ENCODE results near the gene PTPRM.

PTPRM gene

GRCh38 chr18:7760967-7761948 is 194.1 kb downstream of the PTPRM start:
- no peak for DNase-seq

DNA sequence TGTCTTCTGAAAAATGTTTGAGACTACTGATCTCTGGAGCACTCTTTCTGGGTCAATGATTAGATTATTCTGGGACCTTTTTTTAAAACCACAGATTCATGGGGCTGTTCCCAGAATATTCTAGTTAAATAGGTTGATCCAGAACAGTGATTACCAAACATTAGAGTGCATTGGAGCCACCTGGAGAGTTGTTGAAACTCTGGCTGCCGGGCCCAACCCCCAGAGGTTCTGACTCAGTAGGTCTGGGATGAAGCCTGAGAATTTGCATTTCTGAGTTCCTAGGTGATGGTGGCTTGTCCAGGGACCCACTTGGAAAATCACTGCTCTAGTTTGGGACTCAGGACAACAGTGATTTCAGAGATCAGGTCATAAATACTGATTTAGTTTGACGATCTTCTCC is 197.3 kb downstream of the PTPRM start:
- DNase-seq, result no peak

- DNase-seq, result no peak
These were observed 199.2 kb downstream of the PTPRM start for GRCh38 chr18:7766346-7766745.

DNA sequence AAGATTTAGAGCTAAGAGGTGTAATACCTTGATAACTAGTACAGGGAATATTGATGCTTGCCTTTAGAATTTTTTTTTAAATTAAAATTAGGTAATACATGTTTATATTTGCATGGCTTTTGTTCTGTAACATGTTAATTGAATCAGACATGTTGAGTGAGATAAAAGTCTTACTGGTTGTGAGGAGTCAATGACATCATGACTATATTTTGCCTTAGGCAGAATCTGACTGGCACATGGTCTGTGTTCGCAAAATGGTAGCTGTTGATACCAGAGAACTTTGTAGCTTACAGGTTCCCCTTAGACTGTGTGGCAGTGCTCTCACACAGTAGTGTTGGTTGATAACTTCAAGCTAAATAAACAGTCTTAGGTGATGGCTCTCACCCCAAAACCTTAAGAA is 199.7 kb downstream of the PTPRM start:
- DNase-seq, result no peak

DNA sequence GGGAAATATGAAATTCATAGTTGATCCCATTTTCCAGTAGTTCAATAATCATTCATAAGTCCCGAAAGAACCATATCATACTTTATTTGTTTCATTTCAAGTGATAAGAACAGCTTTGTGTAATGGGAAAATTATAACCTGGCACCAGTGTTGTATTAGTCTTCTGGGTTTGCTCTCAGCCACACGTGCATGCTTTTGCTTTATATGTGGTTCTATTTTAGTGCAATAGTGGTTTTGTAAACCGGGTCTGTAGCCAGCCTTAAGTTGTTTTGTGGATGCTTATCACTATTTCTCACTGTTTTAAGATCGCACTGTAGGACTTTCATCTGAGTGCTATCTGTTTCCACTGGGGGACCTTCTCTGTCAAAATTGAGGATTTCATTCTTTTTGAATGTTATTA is 203.8 kb downstream of the PTPRM start:
- DNase-seq, result no peak

DNA sequence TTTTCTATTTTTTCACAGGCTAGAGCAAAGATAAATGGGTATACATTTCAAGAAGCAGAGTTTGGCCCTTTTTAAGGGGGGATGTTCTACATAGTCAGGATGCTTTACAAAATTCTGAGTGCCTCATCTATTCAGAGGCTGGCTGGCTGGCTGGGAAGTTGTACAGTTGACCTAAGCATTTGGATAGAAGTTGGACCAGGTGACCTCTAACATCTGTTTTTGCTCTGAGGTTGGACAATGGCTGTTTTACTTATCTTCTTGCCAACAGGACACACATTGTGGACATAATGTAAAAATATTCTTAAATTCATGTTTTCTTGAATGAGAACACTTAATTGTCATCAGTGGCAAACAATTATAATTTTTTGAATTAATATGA is 205.4 kb downstream of the PTPRM start:
- no peak for DNase-seq

DNA sequence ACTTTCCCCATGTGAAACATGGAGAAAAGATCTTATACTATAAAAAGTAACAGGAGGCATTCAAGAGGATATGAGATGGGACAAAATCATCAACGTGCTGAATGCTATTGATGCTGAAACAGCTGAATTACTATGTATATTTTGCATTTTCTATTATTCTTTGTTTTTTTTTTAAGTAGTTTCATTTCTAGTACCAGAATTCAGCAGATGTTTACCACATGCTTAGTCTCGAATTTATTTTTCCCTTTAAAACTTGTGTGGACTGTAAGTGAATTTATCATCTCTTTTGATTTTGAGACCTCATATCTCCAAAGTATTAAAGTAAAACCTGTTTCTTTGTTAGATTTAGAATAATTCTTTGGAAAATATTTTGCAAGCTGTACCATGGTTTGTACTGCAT is 205.8 kb downstream of the PTPRM start:
- DNase-seq, result no peak

DNA sequence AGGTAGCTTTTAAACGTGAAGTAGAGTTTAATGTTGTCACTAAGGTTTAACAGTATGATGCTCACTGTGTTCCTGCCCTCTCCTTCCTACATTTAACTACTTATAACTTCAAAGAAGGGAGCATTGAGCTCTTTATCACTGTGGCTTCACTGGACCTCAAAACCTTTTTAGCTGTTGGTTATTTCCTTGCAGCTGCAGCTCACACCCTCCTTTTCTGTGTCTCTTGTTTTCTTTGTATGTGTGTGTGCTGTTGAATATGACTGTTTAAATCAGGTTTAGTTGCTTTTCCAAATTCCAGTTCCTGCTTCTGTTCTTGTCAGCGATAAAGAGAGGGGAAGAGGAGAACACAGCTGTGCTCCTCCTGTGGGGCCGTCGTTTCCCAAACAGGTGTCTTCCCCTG is 208.0 kb downstream of the PTPRM start:
- no peak for DNase-seq

GRCh38 chr18:7775843-7776242 is 208.7 kb downstream of the PTPRM start:
- no peak for DNase-seq

DNA sequence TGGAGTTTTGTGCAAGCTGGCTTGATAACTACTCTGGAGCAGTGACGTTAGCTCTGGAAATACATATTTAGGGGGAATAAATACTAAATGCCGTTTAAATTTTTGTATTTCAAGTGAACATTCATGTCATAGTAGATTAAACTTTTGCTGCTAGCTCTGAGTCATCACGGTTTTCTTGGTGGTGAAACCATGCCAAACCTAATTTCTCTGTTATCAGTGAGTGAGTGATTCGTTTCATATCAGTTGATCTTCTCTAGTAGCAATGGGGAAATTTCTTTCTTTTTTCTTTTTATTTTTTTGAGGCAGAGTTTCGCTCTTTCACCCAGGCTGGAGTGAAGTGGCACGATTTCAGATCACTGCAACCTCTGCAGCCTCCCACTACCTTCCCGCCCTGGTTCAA is 211.1 kb downstream of the PTPRM start:
- no peak for DNase-seq

DNA sequence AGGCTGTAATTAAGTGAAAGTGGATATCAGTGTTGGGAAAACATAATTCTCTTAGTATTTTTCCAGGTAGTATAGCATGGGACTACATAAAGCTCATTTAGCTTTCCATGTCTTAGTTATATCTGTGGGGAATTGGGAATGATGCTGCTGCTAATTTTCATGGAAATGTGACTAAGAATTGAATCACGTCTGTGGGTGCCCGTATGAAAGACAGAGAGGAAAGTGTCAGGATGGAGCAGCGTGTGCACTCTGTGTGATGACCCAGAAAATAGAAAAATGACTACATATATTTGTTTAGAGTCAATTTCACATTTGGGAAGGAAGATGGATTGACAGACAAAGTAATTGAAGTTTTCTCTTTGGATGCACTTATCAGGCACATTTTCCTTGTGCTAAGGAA is 212.1 kb downstream of the PTPRM start:
- no peak for DNase-seq

- DNase-seq, result no peak
These were observed 217.1 kb downstream of the PTPRM start for GRCh38 chr18:7784171-7784570.

DNA sequence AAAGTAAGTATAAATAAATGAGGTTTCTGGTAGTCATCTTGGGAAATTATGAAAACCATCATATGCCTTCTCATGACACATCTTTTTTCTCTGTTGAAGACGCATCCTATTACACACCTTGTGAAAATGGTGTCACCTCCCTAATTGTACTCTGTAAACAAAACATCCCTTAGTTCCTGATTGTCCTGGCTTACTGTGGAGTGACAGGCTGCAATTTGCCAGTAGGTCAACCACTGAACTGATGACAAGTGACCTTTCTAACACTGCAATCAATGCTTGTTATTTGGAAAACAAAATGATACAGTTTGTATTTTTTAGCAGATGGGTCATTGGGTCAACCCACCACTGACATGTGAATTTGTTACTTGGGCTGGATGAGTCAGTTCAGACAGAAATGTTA is 219.5 kb downstream of the PTPRM start:
- no peak for DNase-seq

GRCh38 chr18:7787339-7787738 is 220.2 kb downstream of the PTPRM start:
- no peak for DNase-seq

- DNase-seq, result no peak
These were observed 222.9 kb downstream of the PTPRM start for GRCh38 chr18:7789856-7790552.

- no peak for DNase-seq
These were observed 226.0 kb downstream of the PTPRM start for GRCh38 chr18:7793100-7793499.

DNA sequence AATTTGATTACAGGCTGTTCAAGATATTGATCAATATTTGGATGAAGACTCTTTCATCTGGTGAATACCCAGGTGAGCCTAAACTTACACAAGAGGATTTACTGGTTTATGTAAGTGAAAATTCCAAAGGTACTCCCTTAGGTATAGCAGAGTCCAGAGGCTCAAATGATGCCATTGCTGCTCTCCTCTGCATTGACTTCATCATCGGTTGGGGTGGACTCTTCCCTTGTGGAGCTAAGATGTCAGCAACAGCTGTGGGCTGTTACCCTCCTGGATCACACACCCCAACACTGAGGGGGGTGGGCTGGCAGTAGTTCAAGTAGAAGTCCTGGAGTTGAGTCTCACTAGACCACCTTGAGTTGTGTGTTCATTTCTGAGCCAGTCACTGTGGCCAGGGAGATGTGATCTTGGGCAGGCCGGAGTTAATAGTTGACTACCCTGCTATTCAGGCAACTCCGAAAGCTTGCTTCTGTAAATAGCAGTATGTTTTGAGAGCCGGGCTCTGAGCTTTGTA is 236.9 kb downstream of the PTPRM start:
- DNase-seq, result no peak

- DNase-seq, result no peak
These were observed 238.0 kb downstream of the PTPRM start for GRCh38 chr18:7805096-7805495.

DNA sequence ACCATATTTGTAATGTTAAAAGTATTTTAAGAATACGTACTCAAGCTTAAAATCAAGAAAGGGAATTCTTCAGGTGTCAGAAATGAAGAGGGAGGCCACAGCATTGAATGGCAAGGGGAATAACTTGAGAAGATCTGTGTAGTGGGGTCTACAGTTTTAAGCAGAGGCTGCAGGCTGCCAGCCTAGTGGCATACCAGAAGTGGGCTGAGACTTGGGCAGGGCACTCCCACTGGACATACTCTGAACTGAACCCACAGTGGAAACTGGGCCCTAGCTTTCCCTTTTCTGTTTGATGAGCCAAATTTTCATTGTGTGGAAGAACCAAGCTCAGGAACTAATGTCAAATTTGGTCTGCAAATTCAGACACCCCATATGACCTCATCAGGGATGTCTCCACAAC is 238.8 kb downstream of the PTPRM start:
- DNase-seq, result no peak

DNA sequence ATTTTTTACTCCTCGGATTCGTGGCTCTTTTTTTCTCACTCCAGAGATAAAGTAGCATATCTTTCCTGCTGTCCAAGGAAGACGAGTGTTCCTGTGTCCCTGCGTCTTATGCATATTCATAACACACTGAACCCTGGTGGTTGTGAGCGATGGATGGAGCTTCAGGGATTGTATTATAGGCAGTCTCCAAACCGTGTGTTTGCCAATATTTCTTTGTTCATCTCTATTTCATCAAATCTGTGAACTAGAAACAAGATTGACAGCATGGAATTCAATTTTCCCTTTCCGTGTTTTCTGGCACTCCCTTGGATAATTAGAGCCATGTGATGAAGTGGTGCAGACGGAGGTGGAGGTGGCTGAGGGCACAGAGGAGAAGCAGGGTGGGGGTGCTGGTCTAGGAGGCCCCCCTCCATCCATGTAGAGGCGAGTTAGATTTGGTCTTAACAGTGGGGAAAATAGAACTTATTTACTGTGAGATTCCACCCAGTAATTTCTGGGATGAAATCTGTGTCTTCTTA is 240.9 kb downstream of the PTPRM start:
- DNase-seq, result no peak

GRCh38 chr18:7808992-7809391 is 241.9 kb downstream of the PTPRM start:
- DNase-seq, result no peak

GRCh38 chr18:7809455-7809854 is 242.3 kb downstream of the PTPRM start:
- DNase-seq, result no peak

GRCh38 chr18:7809978-7810377 is 242.9 kb downstream of the PTPRM start:
- no peak for DNase-seq
